PC-9 (cell line): ENCODE results near the gene ZNF14.

ENCODE experiments used
- CTCF ChIP-seq: fragments of 200-600 bp; sonication (generic); conservative IDR thresholded peaks from 2 replicates; pipeline ENCODE4 v1.6.1; 2017; ENCODE audit warnings: mixed run types, antibody characterized with exemption, mild to moderate bottlenecking, moderate library complexity
- EZH2 ChIP-seq: fragments of 200-600 bp; sonication (generic); IDR thresholded peaks from 2 replicates; pipeline ENCODE4 v1.8.0; 2017; ENCODE audit warnings: antibody characterized with exemption, low read depth

DNA sequence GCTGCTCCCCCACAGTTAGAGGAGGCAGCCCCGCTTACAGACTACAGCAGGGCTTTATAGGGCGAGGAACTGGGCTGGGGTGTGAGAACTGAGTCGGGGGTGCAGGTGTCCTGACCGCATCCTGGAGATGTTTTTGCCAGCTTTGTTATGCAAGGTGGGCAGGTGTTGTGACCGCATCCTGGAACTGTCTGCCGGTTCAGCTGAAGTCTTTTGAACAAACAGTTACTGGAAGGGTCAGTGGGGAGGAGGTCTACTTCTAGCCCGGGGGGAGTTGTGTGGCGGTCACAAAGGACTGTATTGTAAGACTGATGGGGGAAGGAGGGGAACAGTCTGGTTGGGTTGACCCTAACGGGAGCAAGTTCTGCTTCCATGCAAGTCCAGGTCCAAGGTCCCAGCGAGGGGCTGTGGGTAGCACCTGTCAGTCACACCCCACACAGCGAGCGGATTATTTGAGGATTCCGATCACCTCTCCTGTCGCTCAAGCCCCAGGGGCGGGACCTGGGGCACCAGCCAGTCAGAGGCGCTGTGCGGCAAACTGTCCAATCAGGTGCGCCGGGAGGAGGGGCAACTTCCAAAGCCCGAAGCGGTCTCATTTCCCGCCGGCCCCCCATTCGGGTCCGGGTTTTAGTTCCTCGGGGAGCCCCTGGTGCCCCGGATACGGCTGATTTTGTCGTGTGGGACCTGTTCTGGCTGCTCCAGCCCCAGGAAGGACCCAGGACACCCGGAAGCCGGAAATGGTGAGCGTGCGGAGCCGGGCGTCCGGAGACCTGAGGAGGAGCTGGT, 64.5 kb downstream of the ZNF14 start, which contains the start of gene ZNF101:
- TF ChIP-seq CTCF (no peak), EZH2 (no peak)
